Mucosa of gallbladder (tissue), 1 donor: Measurements from ENCODE around the gene LIPT1. TPM values are rescaled to one million over a fixed set of nuclear protein-coding genes. Genes with fewer than 3 reads are reported as not detected.
A peak's percentile ranks its signal among the peaks of the same experiment; 100 is the strongest.
"Not testable (repeated sequence)": the region's sequence is repeated elsewhere in the genome, so short reads cannot be mapped to it uniquely, and the experiment has no call there.

ENCODE experiments used
- DNase-seq: peaks from one replicate; pipeline ENCODE4 v3.0.0-alpha.2; 2020; ENCODE audit warnings: low spot score
- total RNA-seq: library from RNA; stranded (reverse); gene quantifications from one replicate; pipeline ENCODE4 v1.2.1, GENCODE V29; 2021
- donor health status: DM: no; HTN: no; CAD: no.

LIPT1 gene
- 6.5 TPM for total RNA-seq

DNA sequence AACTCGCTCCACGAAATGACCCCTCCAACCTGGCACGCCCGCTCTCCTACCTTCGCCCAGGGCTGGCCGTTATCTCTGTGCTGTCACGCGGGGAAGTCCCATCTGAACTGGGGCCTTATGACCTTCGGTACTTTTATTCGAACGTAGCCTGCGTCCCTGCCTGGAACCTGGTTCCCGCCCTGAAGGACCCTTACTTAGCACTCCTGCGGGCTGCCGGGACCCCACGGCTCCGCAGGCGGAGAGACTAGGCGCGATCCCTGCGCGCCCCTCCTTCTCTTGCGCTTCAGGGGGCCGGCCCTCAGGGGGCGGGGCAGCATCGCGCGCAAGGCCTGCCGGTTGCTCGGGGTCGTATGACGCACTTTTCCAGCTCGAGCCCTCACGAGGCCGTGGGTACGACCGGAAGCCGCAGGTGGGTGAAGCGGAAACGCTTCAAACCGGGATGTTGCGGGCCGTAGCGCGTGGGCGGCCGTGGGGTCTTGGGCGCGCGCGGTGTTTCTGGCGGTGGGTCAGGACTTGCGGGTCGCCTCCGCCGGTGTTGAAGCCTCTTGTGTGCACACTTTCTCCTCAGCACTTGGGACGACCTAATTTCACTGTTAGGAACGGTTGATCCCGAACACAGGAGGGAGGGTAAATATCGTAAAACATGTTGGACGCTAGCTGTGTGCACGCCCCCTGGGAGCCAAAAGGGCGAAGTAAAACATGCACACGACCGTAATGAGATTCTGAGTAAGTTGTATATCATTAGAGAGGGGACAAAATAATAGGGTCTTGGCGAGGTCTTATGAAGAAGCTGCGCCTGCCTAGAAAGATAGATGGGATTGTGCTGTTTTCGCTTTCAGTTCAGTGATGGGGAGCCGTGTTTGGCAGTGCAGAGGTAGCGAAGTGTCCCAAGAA, at the start of gene LIPT1, which contains the start of gene TSGA10:
TSS of gene LIPT1 (plus strand) at position 325 of the 894 bp plus-strand sequence. CDS start 6,991 bp downstream, outside the sequence.
TSS of gene TSGA10 (minus strand) at position 300 of the 894 bp plus-strand sequence. CDS start 45,503 bp downstream, outside the sequence.
- peak; percentile 93 for DNase-seq

DNA sequence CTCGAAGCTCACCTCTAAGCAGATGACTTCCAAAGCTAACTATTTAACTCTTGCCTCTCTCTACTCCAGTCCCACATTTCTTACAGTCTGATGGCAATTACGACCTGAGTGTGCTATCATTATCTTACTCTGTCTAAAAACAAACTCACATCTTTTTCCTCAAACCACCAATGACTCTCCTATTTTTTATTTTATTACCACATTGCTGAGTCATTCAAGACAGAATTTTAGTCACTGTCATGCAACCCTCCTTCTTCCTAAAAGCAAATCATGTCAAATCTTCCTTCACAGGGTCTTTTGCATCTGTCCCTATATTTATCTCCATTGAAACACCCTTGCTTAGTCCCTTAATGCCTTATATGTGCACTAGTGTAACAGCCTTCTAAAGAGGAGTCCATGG, 47.9 kb upstream of the LIPT1 start:
- DNase-seq: no peak

DNA sequence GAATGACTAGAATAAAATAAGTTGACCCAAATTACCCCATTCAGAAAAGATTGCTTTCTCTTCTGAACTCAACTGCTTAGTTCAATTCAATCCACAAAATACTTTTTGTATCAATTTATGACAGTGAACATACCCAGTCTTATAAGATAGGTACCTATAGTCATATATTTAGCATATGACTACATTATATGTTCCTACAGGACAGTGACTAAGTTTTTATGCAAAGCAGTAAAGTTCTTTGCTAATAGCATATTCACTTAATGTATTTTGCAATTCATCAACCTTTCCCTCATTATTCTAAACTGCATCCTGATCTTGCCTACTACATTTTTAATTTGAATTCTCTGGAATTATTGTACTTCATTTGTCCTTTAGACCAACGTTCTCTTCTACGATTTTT, 43.5 kb upstream of the LIPT1 start:
- no peak for DNase-seq

DNA sequence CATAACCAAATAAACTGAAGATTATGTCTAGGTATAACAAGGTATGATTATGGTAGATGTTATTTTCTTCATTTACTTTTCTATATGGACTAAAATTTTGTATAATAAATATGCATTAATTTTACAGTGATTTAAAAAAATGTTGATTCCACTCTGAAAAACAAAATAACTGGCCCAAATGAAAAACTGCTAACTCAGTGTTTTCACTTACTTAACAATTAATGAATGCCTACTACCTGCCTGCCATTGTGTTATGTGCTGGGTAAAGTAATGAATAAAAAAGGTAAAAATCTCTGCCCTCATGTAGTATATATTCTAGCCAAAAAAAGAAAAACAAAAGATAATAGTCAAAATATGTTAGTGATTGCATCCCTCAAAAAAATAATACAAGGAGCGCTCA, 42.8 kb upstream of the LIPT1 start:
- no peak for DNase-seq

DNA sequence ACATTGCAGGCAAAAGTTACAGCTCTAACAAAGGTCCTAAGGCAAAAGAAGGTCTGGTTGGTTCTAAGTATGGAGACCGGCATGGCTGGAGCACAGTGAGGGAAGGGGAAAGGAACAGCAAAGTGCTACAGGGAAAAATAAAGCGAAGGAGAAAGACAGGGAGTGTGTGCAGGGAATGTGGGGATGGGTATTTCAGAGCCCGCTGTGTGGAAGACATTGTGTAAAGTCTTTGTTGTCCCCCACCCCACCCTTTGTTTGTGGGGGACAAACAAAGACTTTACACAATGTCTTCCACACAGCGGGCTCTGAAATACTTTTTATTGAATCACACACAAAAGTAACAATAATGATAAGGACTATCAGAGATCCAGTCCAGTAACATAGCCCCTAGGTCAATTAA, 42.1 kb upstream of the LIPT1 start:
- no peak for DNase-seq

DNA sequence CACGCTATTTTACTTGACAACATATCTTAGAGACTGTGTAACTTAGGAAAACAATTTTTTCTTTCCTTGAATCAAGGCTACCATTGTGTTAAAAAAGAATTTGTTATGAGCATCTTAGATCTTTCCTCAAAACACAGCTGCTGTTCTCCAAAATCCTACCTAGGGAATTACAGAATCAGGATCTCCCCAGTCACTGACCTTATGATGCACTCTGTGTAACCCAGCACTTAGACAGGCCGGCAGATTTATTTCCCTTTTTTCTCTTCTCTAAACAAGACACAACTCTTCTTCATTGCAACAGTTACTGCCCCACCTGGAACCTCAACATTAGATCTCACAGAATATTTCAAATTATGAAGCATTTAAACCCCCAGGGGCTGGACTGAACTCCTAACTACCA, 26.8 kb upstream of the LIPT1 start:
- no peak for DNase-seq

DNA sequence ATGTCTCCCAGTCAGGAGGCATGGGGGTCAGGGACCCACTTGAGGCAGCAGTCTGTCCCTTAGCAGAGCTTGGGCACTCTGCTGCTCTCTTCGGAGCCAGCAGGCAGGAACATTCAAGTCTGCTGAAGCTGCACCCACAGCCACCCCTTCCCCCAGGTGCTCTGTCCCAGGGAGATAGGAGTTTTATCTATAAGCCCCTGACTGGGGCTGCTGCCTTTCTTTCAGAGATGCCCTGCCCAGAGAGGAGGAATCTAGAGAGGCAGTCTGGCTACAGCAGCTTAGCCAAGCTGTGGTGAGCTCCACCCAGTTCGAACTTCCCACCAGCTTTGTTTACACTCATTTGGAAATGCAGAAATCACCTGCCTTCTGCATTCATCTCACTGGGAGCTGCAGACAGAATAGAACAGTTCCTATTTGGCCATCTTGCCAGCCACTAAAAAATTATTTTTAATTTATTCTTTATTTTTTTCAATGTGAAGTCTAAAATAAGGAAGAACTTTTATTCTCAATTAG, 19.7 kb upstream of the LIPT1 start:
- DNase-seq: not testable (repeated sequence)

DNA sequence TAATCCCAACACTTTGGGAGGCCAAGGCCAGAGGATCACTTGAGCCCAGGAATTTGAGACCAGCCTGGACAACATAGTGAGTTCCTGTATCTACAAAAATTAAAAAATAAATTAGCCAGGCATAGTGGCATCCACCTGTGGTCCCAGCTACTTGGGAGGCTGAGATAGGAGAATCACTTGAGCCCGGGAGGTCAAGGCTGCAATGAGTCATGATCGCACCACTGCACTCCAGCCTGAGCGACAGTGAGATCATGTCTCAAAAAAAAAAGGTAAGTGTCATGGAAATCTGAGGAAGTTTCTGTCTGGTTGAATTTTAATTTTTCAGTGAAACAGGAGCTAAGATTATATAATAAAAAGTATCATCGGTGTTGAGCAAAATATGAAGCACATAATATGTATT, 15.8 kb upstream of the LIPT1 start:
- no peak for DNase-seq

DNA sequence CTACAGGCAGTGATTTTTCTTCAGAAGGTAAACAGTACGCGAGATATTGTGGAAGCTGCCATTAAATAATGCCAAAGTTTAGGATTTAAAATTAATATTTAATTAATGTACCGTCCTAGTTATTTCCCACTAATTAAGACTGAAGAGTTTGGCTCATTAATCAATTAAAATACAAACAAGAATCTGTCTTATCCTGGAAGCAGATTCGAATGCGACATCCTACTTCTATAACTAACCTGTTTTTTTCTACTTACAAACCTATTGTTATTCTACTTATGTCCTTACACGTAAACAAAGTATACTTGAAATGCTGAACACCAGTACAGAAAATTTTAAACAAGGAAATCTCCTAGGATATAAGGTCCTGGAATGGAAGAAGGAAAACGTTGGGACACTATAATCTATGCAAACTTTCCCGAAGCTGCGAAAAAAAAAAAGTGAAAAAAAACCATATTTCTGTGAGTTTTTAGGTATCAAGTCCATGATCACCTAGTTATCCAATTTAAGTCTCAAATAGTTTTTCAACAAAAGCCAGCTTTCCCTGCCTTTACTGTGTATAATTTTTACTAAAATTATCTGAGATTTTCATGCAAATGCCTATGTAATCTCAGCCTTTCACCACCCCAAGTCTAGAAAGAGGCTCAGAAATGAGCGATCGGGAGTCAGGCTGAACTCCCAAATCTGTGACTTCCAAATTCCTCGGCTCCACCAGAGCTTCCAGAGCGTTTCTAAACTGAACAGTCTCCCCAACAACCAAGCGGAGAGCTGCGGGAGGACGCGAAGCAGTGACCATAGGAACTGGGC, 14.5 kb upstream of the LIPT1 start:
- no peak for DNase-seq

DNA sequence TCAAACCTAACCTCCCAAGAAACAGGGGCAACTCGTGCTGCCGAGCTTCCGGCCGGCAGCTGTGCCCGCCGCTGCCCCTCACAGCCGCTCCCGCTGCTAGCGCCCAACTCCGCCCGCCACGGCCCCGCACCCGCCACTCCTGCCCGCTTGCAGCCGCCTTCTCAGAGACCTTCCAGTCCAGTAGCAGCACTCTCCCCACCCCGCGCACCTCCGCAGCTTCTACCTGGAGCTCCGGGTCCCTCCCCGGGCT, 14.0 kb upstream of the LIPT1 start:
- DNase-seq: no peak

DNA sequence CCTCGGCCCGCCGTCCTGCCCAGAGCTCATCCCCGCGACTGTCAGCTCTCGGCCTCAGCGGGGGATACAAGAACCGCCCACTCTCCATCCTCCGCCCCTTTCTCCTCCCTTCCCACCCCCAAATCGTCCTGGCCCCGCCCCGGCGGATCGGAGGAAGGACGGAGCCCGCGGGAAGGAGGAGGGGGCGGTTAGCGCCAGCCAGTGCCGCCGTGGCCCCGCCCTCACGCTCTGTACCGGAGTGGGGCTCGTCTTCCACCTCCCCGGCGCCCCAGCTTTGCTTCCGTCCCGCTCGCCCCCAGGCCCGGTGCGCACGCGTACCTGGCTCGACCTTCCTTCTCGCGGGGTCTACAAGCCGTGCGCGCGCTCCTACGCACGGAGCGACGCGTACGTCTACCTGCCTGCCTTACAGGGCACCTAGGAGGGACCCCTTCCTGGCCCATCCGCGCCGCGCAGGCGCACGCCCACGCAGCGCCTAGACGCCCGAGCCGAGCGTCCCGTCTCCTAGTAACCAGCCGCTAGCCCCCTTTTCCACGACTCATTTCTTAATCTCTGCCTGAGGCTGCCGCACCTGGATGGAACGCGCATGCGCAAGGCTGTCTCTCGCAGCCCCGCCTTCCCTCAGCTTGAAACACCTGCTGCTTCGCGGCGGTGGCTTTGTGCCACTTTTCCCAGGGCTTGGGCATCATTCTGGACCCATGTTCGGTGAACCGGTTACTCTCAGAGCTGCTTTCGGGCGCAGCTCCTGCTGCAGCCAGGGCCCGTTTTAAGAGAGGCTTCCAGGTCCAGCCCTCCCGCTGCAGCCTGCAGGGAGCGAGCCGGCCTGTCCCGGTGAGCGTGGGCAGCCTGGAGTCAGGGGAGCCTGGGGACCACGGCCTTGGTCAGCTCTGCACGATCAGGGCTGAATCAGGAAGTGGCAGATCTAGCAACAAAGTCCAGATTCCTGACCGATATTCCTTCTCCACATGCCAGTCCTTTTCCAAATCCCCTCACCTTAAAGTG, 13.4 kb upstream of the LIPT1 start, which contains the start of gene C2orf15:
TSS of gene C2orf15 (plus strand) at position 598 of the 999 bp plus-strand sequence. CDS start 8,852 bp downstream, outside the sequence.
- peak; percentile 95 for DNase-seq

DNA sequence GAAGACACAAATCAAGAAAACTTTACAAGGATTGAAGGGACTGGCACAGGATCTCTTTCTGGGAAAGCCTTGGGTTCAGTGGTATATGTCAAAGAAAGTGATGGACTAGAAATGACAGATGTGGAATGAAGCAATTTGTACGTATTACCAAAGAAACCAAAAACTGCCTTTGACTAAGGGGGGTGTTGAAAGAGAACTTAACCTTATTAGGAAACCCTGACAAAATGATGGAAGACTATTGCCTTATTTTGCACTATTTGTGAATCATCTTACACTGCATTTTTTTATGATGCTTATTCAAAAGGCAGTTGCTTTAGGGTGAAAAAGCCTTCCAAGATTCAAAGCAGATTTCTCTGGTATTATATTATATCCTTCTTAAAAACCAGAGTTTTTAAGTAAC, 4.1 kb upstream of the LIPT1 start:
- DNase-seq: no peak

DNA sequence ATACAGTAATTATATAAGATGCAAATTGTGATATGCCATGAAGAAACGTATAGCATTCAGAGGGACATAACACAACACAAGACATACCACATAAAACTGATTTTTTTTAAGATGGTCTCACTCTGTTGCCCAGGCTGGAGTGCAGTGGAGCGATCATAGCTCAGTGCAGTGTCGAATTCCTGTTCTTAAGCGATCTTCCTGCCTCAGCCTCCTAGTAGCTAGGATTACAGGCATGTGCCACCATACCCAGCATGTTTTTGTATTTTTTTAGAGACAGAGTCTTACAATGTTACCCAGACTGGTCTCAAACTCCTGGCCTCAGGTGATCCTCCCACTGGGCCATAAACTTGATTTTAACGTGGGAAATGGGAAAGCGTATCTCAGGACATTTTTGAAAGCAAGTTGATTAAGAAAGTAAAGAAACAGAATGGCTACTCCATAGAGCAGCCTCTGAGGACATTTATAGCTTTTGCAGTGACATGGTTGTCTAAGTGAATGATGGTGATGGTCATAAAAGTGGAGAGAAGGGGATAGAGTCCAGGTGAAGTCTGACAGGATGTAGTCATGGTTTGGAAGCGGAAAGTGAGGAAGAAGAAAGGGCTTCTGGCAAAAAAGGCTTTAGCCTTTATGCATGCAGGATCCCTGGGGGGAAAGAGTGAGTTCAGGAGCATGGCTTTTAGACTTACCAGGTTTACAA, 2.4 kb upstream of the LIPT1 start:
- no peak for DNase-seq

DNA sequence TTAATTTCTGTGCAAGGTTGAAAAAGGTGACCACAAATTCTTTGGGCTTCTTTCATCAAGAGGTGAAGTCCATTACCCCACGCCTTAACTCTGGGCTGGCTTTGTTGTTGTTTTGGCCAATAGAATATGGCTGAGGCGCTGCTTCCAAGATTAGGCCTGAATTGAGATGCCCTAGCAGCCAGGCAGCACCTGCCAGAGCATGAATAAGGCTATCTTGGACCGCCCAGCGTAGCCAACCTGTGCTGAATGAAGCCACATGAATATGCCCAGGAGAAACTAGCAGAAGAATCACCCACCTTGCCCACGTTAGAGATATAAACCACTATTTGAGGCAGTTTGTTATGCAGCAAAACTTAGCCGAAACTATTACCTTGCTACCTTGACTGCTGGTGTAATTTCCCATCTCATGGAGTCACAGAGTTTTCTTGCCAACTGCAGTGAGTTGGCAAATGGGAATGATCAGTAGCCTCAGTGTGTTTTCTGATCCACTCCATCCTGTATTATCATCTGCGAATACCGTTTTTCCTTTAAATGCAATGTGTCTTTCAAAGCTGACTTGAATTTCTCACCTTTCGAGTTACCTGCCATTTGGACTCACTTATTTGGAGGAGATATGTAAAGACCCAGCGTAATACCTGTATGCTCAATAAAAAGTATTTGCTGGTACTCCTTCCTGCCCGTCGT, 704 bp upstream of the LIPT1 start:
- no peak for DNase-seq

DNA sequence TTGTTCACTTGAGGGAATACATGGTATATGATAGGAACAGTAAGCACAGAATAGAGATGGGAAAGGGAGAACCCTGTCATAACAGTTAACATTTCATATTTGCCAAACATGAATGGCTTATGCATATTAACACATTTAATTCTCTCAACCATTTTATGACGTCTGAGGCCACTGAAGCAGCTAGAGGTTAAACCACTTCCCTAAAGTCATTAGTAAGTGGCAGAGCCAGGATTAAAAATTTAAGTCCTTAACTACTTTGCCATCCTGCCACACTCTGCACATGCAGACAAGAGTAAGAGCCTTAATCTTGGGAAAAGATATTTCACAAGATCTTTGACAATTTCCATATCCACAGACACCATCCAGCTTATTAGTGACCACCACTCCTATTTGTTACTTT, 2.1 kb downstream of the LIPT1 start:
- DNase-seq: no peak

DNA sequence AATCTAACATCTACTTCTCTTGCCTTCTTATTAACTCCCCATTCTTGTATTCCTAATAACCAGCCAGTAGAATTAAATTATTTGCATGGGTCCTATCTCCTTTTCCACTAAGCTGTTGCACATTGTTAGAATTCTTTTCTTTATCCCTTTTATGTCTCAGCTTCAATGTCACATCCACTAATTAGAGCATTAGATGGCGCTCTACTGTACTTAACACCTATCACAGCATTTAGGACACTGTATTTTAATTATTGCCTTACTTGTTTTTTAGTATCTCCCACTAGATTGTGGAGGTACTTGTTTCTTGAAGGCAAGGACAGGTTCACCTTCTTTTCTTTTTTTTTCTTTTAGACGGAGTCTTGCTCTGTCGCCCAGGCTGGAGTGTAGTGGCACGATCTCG, 3.8 kb downstream of the LIPT1 start:
- DNase-seq: no peak

DNA sequence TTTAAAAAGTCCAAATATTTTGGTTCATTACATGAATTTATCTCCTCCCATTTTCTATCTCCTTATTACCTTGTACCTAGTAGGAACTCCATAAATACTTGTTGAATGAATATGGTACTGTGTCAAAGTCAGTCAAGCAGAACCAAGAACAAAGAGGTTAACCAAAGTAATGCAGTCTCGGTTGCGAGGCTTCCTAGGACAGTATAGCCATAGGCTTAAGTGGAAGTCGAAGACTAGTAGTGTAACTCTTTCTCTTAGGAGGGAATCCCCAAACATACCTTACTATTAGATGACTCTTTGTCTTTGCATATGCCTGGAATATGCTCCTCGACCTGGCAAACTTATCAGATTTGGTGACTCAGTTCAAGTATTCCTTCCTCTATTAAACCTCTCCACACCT, 4.8 kb downstream of the LIPT1 start:
- DNase-seq: no peak

DNA sequence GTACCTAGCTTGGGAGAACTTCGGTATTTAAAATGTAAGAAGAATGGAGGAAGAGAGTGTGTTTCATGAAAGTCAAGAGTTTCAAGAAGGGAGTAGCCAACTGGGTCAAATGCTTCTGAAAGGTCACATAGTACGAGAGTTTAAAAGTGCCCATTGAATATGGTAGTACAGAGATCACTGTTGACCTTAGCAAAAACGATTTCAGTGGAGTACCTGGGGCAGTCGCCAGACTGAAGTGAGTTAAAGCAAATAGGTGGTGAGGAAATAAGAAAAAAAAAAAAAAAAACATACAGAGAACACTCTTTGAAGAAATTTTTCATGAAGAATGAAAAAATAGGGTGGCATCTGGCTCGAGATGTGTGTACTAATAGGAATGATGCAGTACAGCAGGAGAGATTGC, 11.5 kb downstream of the LIPT1 start:
- no peak for DNase-seq

DNA sequence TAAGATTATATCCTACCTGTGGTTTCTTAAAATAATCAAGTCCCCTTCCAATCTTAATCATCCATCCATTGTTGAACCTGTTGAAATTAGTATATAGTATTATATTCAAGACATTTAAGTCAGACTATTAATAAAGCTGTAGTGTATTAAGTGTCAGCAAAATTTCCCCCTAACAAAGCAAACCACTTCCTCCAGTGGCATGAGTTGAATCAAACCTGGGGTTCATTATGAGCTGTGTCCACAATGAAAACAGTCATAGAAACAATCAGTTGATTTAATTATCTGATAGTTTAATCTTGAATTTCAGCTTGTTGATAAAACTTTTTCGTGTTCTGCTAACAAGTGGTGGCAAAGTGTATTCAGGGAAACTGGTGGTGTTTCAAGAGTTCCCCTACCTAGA, 14.8 kb downstream of the LIPT1 start:
- DNase-seq: no peak
